ENCODE data around the gene KRT3.

DNA sequence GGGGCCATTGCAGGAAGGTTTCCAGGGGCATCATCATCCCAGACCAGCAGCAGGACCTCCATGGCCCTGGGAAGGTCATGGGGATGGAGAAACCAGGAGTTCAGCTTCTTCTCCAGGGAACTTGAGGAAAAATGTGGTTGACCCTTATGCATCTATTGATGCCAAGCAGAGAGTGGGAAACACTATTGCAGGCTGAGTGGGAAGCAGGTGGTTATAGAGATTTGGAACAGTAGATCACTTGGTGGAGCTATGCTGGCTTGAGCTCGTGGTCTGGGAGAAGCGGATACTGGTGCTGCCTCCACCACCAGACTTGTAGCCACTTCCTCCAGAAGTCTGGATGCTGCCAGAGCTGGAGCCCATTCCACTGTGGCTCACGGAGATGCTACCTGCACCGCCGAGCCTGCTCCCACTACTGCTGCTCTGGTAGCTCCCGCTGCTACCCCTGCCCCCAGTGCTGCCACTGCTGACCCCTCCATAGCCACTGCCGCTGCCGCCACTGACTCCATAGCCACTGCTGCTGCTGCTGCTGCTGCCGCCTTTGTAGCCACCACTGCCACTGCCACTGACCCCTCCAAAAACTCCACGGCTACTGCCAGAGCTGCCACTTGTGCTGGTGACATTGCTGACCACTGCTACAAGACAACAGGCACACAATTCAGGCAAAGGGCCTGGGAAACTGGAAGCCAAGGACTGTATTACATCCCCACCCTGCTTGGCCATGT, 27.3 kb downstream of the KRT3 start:
- TF ChIP-seq POLR2A (IDR thresholded peaks at IDR 0.05; ENCODE audit: low read length) (no peak), GATA1 (IDR thresholded peaks at IDR 0.05; ENCODE audit: low read depth, low read length) (no peak)

Measured in erythroblast (primary cell).